HUDEP-2 (cell line): ENCODE results near the gene WFIKKN1.

ENCODE experiments used
- DNase-seq, 76 experiments: peaks; one replicate each; lab custom pipeline; 2025; ENCODE audit not compliant: unreplicated experiment in 76 of 76; lab: John Stamatoyannopoulos, UW

Gene WFIKKN1

DNA sequence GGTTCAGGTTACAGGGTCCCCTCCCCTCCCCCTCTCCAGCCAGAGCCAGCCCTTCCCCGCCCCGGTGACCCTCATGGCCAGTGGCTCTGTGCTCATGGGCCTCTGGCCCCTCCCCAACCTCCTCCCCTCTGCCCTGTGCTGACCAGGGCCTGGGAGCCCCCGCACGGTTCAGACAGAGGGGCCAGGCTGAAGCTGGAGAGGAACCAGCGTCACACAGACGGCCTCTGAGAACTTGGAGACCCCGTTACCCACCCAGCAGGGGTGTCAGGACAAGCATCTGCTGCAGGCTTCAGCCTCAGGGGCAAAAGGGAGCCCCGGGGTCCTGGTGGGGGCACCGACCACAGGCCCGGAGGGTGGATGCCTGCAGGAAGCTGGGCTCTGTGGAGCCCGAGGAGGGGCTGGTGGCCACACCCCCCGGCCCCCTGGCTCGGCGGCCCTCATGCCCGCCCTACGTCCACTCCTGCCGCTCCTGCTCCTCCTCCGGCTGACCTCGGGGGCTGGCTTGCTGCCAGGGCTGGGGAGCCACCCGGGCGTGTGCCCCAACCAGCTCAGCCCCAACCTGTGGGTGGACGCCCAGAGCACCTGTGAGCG is at the start of gene WFIKKN1:
TSS of gene WFIKKN1 (plus strand) at position 171 of the 591 bp plus-strand sequence. CDS start at position 440, 269 bp downstream.
- peak in 11 of 76 experiments; percentile 11 to 36 (median 15) for DNase-seq

DNA sequence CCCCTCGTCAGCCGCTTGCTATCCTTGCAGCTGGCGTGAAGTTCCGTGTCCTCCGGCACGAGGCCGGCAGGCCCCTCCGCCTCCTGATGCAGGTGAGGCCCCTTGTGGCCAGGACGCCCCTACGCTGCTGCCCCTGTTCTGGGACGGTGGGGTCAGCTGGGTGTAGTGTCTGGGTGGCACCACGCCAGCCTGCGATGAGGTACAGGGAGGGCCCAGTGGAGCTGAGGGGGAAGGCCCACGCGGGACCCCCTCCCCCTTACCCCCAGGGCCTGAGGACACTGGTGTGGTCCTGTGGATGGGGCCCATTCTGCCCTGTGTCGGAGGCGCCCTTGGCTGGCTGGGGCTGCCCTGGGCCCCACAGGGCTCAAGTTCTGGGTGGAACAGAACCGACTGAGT is 48.6 kb upstream of the WFIKKN1 start:
- no peak for DNase-seq

- no peak for DNase-seq
Measured at GRCh38 chr16:582614-583331, 48.0 kb upstream of the WFIKKN1 start.

DNA sequence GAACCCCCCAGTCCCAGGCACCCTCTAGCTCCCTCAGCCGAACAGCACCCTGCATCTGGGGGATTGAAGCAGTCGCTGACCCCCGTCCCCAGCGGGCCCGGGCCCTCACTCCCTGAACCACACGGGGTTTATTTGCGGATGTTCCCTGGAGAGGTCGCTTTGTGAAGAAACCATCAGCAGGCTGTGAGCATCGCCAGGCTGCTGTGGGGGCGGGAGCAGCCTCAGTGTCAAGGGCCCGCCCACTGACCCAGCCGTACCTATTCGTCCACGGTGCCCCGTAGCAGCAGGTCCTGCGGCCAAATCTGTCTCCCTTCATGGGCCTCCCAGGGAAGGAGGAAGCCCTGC is 47.3 kb upstream of the WFIKKN1 start:
- DNase-seq = no peak

- peak in 5 of 76 experiments; percentile 10 to 41 (median 26) for DNase-seq
Measured at GRCh38 chr16:583815-584591, 46.8 kb upstream of the WFIKKN1 start.

DNA sequence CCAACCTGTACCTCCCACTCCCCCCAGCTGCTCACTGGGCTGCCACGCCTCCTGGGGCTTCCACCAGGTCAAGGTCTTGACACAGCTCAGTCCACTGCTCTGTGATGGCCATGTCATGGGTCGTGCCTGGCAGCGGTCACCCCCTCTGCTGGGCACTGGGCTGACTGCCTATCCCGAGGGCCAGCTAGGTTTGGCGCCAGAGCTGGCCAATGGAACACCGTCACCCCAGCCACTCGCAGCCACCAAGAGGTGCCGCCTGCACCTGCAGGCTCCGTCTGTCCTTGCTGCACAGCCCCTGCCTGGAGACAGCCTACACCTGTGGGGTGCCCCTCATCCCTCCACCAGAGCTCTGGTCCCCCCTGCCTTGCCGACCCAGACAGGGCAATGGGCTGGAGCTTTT is 45.4 kb upstream of the WFIKKN1 start:
- peak in 21 of 76 experiments; percentile 14 to 59 (median 31) for DNase-seq

DNA sequence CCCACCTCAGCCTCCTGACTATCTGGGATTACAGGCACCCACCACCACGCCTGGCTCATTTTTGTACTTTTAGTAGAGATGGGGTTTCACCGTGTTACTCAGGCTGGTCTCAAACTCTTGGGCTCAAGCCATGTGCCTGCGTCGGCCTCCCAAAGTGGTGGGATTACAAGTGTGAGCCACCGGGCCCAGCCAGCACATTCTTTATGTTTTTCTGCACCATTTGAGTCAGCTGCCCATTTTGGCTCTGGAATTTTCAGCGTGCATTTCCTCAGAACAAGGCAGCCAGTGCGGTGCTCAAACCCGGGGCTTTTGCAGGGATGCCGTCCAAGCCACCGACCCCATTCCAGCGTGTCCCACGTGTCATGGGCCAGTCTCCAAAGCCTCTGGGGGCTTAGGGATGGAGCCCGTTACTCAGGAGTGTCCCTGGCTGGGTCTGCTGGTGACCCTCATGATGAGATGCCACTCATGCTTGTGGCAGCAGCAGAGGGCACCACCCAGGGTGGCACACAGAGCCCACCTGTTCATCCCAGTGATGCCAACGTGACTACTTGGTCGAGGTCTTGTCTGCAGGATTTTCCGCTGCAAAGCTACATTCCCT is 44.6 kb upstream of the WFIKKN1 start:
- peak in 7 of 76 experiments; percentile 16 to 58 (median 46) for DNase-seq

DNA sequence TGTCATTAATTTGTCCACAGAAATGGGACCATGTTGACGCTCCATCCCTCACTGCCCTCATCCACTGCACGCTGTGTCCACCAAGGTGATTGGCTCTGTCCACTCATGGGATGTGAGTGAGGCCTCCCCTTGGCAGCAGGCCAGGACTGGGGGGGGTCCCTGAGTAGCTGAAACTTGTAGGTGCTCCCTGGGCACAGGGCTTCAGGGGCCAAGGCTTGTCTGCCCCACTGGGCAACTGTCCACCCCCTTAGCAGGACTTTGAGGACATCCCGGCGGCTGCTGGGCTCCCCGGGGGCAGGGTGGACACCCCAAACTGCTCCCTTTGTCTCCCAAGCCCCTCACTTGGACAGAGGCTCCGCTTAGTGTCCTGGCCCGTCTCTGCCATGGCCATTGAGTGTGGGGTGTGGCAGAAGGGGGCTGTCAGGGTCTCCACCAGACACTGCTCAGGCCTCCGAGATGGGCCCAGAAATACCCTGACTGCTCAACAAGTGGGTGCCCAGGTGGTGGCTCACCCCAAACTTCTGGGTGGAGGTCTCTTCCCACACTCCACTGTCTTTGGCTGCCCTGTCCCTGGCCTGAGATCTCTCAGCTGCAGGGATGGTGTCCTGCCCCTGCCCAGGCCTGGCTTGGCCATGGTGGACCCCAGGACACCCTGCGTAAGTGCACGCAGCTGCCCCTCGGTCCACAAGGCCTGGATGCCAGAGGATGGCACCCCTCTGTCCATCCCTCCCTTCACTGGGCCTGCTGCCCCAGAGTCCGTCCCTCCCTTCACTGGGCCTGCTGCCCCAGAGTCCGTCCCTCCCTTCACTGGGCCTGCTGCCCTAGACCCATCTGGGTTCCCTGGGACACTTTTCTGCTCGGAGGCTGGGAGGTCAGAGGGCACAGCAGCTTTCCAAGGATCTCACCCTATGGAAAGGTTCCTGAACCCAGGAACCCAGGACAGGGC is 43.9 kb upstream of the WFIKKN1 start:
- peak in 15 of 76 experiments; percentile 19 to 58 (median 30) for DNase-seq

DNA sequence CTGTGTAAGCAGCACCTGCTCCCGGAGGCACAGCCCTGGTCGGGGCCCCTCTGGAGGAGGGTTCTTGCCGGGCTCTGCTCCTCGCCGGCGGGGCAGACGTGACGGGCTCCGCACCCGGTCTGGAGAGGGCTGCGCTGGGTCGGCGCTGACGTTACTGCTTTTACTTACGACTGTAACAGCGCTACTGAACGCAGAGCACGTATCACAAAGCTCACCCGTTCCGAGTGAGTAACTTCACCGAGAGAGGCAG is 42.2 kb upstream of the WFIKKN1 start:
- peak in 41 of 76 experiments; percentile 15 to 71 (median 46) for DNase-seq

DNA sequence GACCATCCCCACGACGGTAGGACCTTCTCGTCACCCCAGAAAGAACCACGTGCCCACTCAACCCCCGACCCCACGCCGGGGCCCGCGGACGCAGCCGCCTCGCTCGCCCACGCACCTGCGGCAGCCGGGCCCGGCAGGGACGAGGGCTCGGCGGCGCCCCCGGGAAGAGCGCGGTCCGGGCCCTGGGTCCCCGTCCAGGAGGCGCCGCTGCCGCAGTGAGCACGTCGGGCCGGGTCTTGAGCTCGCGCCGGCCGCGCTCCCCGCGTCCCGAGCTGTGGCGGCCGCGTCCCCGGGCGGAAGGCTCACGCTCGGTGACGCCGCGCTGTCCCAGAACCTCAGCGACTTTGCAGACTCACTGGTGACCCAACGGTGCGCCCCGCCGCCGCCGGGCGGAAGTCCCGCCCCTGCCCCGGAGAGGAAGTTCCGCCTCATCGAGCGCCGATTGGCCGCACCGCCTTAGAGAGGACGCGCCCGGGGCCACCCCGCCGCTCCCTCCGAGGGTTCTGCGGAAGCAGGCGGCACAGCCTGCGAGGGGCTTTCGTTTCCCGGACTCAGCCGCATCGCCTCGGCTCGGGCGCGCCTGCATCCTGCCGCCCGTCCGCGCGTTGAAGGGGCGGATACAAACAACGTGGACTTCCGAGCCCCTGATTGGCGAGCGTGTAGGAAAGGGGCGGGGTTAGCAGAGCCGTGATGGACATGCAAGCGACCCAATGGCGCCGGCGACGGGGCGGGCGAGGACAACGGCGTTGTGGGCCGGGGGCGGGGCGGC is 41.7 kb upstream of the WFIKKN1 start:
- DNase-seq = peak in 75 of 76 experiments; percentile 60 to 100 (median 94)

GRCh38 chr16:589658-590187 is 41.1 kb upstream of the WFIKKN1 start, which contains the start of gene RAB40C:
TSS of gene RAB40C (plus strand) at chr16:590066. CDS start at chr16:590292, 226 bp downstream.
- peak; percentile 50 to 100 (median 97) for DNase-seq

- peak in 1 of 76 experiments; percentile 61 for DNase-seq
Measured at GRCh38 chr16:590188-590814, 40.5 kb upstream of the WFIKKN1 start.

DNA sequence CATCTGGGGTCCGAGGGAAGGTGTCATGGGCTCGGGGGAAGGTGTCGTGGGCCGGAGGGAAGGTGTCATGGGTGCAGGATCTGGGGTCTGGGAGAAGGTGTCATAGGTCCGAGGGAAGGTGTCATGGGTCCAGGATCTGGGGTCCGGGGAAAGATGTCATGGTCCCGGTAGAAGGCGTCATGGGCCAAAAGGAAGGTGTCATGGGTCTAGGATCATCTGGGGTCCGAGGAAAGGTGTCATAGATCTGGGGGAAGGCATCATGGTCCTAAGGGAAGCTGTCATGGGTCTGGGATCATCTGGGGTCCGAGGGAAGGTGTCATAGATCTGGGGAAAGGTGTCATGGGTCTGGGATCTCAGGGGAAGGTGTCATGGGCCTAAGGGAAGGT is 40.0 kb upstream of the WFIKKN1 start:
- no peak for DNase-seq

DNA sequence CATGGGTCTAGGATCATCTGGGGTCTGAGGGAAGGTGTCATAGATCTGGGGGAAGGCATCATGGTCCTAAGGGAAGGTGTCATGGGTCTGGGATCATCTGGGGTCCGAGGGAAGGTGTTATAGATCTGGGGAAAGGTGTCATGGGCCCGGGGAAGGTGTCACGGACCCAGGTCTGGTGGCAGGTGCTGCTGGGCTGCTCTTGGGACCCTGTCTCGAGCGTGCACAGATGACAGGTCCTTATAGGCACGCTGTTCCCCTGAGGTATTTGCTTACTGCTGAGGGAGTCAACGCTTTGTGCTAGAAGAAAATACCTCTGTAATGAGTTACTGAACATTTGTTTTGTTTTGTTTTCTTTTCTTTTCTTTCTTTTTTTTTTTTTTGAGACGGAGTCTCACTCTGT is 39.6 kb upstream of the WFIKKN1 start:
- no peak for DNase-seq

- DNase-seq = no peak
Measured at GRCh38 chr16:591892-592517, 38.8 kb upstream of the WFIKKN1 start.

GRCh38 chr16:592518-593306 is 38.1 kb upstream of the WFIKKN1 start:
- DNase-seq = no peak

GRCh38 chr16:593406-593805 is 37.4 kb upstream of the WFIKKN1 start:
- DNase-seq = no peak

- DNase-seq = no peak
Measured at GRCh38 chr16:593807-594206, 37.0 kb upstream of the WFIKKN1 start.
